Tibial nerve (tissue), 4 donors: ENCODE data around the gene NTNG1.

Source experiments
- CTCF ChIP-seq, 5 experiments: fragments of 200-600 bp in 3 of 5; fragments of 450-650 bp in 2 of 5; sonication (generic) in 3 of 5; IDR thresholded peaks; one replicate each; pipeline ENCODE4 v1.5.1; 2016 to 2019; ENCODE audit warnings: antibody characterized with exemption in 5 of 5, mild to moderate bottlenecking in 3 of 5, moderate library complexity in 2 of 5
- EP300 ChIP-seq, 2 donors: sonication (generic); formaldehyde crosslinking; IDR thresholded peaks; one replicate each; pipeline ENCODE4 v1.6.1; 2017; ENCODE audit warnings: antibody characterized with exemption in 2 of 2, mild to moderate bottlenecking in 1 of 2
- POLR2A ChIP-seq, 2 donors: fragments of 450-650 bp; IDR thresholded peaks; one replicate each; pipeline ENCODE4 v1.6.1; 2017; ENCODE audit warnings: antibody characterized with exemption in 2 of 2, mild to moderate bottlenecking in 2 of 2, moderate library complexity in 2 of 2

GRCh38 chr1:107524301-107524700, 383.5 kb downstream of the NTNG1 start:
- TF ChIP-seq POLR2A (IDR thresholded peaks at IDR 0.05) (no peak), CTCF (IDR thresholded peaks at IDR 0.05) (no peak), EP300 (IDR thresholded peaks at IDR 0.05) (no peak)
